Medulla oblongata (tissue), 1 donor: ENCODE measurements around the gene GRIN2A.

ENCODE experiments used
- DNase-seq: peaks from one replicate; pipeline ENCODE4 v3.0.0-alpha.2; 2015; ENCODE audit errors: extremely low spot score

The GRIN2A gene

DNA sequence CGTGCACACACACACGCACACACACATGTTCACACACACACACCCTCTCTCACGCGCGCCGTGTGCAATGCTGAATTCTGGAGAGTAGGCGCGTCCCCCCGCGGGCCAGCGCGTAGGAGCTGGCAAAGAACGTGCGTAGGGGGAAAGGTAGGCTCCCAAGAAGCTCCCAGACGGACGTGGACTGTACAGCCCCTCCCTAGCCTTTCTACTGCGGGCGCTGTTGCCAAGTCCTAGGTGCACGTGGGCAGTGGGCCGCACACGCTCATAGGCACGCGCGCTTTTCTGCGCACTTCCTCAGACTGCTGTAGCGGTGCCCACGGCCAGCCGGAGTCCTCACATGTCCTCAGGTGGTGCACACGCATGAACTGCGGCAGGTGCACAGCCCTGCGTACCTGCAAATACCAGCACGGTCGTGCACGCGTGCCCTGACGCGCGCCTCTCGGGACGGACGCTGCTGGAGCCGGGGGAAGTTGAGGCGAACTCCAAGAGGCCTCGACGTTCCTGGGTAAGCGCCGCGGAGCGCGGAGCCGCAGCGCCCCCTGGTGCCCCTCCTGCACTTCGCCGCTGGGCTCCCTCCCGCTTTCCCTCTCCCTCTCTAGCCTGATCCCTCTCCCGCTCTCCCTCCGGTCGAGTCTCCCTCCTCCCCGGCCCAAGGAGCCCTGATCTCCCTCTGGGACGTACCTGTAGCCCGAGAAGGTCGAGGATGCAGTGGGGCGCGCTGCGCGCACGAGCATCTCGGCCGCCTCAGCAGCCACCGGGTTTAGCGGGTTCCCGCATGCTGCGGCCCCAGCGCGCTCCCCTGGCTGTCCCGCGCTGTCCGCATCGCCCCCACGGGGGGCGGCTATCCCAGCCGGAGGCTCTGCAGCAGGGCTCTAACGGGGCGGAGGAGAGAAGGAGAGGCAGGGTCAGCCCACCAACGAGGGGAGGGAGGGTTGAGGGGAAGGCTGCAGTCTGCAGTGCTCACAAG, 749 bp downstream of the GRIN2A start:
- DNase-seq: peak; percentile 69

- peak; percentile 25 for DNase-seq
Measured at GRCh38 chr16:10180771-10181163, 1.5 kb downstream of the GRIN2A start.

DNA sequence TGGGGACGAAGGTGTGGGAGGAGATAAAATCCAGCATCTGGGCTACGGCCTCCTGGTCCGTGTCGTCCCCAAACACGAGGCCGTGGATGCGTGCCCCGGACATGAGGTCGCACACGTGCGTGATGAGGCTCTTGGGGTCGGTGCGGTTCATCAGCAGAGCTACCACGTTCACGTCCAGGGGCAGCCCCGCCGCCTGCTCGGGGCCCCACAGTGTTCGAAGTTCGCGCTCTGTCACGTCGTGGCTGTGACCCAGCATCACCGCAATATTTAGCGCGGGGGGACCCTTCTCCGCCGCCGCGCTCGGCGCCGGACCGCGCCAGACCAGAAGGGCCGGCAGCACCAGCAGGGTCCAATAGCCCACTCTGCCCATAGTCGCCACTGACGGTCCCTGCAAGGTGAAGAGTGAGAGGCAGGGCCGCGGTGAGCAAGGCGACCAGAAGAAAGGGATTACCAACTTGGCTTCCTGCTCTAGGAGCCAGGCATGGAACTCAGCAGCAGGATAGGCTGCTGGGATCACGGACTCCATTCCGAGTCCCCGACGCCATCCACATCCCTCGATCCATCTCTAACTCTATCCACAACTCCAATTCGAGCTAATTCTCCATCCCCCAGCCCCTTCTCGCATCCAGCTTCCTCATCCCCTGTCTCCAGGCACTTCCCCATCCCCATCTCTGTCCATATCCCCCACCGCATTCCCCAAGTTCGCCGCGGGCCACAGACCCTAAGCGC, 2.0 kb downstream of the GRIN2A start:
- DNase-seq: no peak

GRCh38 chr16:10178526-10178925, 3.7 kb downstream of the GRIN2A start:
- no peak for DNase-seq

GRCh38 chr16:10178080-10178479, 4.1 kb downstream of the GRIN2A start:
- DNase-seq: no peak

DNA sequence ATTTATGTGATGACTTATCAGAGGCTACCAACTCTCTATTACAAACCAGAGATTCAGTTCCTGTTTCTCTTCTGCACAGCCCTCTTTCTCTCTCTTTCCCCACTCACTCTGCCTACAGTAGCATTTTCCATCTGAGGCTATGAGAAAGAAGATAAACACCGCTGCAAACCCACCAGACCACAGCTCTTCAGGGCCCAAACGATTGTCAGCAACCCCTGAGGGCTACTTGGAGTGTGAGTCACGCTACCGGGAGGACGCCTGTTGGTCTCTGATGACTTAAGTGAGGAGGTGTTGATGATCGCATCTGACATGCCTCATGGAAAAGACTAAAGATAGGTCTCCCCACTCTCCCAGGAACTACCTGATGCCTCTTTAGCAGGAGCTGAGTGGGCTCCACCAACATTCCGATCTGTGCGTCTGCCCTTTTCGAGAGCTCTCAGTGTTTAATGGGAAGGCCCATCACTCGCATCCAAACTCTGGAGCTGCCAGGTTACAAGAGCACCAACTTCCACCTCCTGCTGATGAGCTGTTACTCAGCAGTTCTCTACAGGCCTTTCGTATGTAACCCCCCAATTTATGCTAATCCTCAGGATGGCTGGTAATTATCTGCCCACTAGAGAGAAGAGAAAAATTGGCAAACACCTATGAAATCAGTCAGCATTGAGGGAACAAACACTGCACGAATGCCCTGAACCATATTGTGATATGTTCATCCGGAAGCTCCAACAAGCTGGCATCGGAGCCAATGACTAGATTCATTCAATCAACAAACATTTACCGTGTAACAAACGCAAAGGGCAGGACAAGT, 9.2 kb downstream of the GRIN2A start:
- DNase-seq: no peak

DNA sequence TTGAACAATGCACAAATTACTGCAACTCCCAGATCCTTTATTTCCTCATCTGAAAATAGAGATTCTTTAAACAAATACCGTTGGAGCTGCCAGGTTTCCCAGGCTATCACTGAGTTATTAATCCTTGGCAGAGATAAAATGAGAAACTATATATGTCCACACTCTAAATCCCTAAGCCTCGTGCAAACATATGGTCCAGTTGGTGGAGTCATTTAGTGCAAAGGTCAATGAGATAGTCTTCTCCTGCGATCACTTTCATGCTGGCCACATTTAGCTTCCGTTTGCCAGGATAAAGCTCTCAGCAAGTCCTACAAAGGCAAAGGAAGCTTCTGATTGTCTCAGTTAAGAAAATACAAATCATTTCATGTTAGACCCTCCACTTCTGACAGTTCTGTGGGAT, 11.0 kb downstream of the GRIN2A start:
- no peak for DNase-seq

- DNase-seq: no peak
Measured at GRCh38 chr16:10169904-10170410, 12.3 kb downstream of the GRIN2A start.

DNA sequence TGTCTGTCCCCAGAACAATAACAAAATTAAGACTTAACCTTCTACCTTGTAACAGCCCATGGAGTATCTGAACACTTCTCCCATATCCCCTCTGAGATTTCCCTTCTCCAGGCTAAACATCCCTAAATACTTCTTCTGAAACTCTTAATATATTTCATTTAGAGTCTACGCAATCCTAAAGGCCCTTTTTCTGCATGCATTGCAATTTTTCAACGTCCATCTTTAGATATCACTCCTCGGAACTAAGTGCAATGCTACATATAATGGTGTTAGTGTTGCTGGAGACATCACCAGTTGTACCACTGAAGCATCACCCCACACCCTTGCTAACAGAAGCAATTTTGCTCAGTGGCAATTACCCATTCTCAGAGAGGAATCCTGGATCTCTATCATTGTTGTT, 13.2 kb downstream of the GRIN2A start:
- no peak for DNase-seq

GRCh38 chr16:10168258-10168657, 14.0 kb downstream of the GRIN2A start:
- no peak for DNase-seq

DNA sequence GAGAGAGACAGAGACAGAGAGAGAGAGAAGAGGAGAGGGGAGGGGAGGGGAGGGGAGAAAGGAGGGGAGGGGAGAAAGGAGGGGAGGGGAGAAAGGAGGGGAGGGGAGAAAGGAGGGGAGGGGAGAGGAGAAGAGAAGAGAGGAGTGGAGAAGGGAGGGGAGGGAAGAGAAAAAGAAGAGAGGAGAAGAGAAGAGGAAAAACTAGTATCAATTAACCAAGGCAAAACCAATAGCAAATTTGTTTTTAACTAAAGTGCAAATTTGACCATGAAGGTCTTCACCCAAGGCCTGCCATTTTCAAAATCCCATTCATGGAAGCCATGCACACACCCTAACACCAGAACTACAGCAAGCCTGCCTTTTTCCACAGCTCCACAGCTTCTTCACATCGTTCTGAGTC, 16.6 kb downstream of the GRIN2A start:
- no peak for DNase-seq

DNA sequence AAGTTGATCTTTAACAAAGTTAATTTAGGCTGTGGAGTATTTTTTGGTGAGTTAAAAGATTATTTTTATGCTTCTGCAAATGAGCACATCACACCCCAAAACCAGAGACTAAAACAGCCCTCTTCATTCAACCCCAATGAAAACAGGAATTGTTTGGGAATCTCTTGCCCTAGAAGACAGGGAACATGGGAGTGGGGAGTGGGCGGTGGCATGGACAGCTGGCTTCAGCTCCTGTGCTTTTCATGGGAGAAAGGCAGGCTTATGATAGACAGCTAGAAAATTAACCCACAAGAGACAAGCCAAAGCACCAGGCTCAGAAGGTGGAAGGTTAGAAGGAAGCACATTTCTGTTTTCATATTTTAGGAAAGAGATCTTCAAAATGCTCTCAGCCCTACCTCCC, 19.2 kb downstream of the GRIN2A start:
- no peak for DNase-seq

DNA sequence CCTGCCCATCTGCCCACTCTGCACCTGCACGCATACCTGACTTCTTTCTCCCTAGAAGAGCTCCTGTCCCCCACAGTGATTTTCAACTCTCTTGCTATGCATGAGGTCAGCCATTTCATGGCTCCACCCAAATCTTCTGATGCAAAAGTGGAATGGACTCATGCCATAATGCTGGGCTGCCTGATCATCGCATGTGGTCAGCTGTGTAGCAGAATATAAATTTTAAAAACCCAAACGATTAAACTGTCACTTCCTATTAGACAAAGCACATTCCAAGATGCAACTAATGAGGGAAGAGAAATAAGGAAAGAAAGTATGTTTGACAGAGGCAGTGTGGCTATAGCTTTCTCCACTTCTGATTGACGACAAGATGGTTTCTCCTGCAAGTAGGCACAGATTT, 26.1 kb downstream of the GRIN2A start:
- DNase-seq: no peak

DNA sequence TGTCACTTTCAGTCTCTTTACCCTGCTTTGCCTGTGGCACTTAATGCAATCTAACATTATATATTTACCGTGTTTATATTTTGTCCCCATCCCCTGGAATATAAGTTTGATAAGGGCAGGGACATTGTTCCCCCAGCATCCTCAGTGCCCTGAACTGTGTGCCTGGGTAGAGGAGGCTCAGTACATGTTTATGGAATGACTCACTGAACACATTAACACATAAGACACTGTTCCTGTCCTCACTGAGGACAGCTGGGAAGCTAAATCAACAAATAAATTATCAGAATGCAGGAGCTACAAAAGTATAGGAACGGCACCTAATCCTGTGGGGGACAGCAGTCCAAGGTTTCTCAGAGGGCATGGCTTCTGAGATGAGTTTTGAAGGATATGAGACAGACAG, 27.8 kb downstream of the GRIN2A start:
- no peak for DNase-seq

DNA sequence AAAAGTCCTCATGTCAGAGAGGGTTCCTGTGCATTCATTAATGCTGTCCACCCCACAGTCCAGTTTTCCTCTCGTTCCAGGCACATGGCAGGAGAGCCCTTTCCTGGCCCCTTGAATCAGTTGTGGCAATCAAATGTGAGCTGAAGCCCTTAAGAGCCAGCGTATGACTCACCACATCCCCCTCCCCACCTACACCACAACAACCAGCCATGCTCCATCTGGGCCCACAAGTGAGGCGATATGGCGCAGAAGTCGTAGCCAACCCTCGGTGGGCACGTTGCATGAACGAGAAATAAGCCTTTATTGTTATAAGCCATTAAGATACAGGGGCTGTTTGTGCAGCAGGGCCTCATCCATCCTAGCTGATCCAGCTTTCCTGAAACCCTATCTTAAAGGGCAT, 28.2 kb downstream of the GRIN2A start:
- DNase-seq: no peak

DNA sequence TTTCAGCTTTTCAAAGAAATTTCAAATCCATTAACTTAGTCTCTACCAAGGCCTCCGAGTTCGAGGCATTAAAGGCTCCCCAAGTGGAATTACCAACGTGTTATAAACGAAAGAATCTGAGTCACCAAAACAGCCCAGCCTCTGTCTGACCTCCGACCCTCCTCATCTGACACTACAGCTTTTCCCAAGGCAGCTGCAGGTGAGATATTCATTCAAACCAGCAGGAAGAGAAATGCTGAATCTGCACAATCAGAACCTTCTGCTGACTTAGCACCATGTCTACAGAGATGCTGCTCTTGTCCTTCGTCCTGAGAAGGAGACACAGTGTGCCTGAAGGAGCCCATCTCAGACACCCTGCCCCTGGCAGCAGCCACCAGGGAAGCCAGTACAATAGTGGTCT, 30.5 kb downstream of the GRIN2A start:
- DNase-seq: no peak

DNA sequence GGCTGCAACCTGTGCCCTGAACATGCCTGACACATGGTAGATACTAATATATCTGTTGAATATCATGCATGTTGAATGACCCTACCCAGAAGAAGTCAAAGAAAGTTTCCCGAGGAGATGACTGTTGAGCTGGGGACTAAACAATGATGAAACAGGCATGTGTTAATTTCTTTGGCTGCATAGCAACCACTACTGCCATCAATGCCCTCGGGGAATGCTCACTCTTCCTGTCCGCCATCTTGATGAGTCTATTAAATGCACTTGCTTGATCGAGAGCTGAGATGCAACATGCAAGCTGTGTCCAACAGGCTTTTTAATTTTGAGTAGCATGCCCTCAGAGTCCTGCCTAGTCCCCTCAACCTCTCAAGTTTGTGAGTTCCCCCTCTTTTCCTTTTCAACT, 31.3 kb downstream of the GRIN2A start:
- DNase-seq: no peak

- DNase-seq: no peak
Measured at GRCh38 chr16:10145542-10146035, 36.6 kb downstream of the GRIN2A start.

- no peak for DNase-seq
Measured at GRCh38 chr16:10141671-10142070, 40.6 kb downstream of the GRIN2A start.

DNA sequence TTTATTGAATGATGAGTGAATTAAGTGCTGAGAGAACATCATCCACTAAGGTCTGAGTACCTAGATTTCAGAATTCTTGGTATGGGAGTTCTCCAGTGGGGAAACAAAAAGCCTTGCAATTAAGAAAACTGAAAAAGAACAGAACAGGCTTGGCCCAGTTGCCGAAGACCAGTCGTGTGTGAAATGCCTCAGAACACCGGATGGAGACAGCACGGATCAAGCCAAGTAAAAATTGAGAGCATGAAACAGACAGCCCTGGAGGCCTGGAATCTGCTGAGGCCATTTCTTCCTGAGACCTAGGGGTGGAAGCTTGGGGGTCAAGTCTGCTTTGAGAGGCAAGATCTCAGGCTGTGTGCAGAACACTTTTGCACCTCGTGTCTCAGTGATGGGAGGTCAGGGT, 43.3 kb downstream of the GRIN2A start:
- DNase-seq: peak; percentile 46

DNA sequence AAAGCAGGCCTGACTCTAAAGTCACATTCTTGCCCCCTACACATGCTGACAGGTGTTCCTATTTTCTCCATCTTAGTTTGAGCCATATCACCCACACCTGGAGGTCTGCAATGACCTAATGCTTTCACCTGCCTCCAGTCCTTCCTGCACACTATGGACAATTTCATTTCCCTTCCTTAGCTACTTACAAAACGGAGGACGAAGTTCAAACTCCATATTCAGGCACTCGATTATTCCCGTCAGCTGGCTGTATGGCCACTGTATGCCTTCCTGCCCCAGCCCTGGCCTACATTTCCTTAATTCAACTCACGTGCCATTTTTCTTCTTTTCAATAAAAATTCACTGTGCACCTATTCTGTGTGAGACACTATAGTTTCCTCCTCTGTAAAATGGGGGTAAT, 44.9 kb downstream of the GRIN2A start:
- DNase-seq: no peak

- DNase-seq: no peak
Measured at GRCh38 chr16:10136916-10137315, 45.3 kb downstream of the GRIN2A start.
